LoVo (cell line): ENCODE measurements around the gene VAMP2.

Experiments used
- DNase-seq: peaks from one replicate; pipeline ENCODE4 v3.0.0-alpha.2; 2016; ENCODE audit warnings: low spot score

The VAMP2 gene

GRCh38 chr17:8142887-8143580 is 19.7 kb downstream of the VAMP2 start:
- no peak for DNase-seq

DNA sequence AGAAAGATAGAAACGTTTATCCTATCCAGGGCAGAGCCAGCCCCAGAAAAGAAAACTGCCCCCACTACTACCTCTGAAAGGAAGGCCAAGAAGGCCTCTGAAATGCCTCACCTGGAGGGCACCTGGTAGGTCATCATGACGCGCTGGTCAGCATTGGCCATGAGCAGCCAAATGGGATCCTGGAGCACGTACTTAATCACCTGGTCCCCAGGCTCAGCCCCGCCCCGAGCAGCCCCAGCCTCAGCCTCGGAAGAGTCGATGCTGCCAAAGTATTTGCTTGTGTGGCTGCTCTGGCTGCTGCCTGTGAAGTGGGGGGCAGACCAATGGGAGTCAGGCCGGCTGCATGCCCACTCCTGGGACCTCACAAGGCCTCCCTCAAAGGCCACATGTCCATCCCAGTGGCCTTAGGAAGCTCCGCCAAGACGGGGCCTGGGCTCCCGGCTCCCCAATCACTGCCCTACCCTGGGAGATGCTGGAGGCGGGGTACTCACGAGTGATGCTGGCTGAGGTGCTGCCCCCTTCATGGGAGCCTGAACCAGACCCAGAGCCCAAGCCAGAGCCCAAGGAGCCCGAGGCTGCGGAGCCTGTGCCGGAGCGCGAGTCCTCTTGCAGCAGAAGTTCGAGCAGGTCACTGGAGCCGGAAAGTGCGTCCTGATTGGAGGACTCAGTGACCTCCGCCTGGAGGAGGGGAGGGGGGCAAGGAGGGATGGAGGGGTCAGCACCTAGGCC is 20.4 kb downstream of the VAMP2 start:
- DNase-seq, result no peak

DNA sequence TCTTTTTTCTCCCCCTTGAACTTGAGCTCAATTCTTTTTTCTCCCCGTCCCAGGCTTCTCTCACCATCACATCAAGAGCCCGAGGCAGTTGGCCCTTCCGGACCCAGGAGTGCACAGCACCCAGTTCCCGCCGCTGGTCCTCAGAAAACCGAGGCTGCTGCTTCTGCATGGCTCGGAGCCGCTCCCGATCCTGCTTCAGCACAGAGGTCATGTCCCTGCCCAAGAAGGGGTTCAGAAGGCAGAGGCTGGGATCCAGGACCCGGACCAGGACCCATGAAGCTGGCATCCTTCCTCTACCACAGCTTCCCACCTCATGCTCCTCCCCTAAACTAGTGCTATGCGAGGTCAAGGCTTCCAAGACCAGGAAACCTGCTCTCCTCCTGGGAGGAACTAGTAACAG is 21.0 kb downstream of the VAMP2 start:
- DNase-seq, result no peak

DNA sequence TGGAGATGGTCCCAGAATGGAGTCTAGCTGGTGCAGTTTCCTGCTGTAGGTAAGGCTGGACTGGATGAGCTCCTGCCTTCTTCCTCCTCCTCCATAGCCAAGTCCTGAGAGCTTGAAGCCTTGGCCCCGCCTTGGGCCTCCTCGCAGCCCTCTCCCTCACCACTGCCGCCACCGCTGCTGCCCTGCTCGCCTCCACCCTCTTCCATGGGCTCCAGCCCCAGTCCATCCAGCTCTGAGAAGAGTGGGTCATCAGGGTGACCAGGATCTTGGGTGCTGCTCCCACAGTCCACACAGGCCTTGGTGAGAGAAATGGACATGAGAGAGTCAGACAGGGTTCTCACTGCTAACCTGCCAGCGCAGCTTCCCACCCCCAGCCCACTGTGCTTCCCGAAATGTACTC is 21.7 kb downstream of the VAMP2 start:
- no peak for DNase-seq

DNA sequence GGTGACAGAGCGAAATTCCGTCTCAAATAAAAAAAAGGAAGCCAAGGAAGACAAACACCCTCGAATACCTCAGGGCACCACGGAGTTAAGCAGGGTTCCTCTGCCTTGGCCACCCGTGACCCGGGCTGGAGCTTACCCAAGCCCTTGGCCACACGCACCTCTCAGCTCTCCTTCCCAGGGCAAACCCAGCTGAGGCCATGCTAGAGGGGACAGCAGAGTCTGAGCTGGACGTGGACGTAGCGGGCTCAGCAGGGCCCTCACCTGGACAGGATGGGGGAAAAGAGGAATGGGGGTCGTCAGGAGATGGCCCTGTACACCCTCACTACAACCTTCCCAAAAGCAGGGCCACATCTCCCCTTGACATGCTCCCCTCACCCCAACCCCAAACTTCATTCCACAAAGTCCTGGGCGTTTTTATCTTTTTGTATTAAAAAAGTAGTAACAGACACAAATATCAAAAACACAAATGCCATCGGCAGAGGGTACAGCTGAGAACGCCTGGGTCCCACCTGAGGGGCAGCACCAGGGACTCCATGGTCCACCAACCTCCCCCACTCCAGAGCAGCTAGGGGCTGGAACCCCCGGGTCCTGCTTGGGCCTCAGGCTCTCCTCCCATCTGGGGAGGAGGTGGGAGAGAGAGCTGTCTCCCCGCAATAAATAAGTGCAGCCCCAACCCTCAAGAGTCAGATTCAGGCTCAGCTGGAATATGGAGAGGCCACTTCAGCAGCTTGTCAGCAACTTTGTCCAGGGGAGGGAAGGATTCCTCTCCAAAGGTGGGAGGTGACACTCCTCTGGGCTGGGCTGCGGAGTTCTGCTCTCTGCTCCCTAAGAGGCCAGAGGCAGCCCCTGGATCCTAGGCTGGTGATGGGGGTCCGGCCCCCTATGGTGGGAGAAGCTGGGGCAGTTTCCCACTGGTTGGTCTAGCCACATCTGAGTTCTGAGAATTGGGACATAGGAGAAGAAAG is 22.4 kb downstream of the VAMP2 start:
- no peak for DNase-seq

- peak; percentile 93 for DNase-seq
Measured at GRCh38 chr17:8138672-8139371, 23.9 kb downstream of the VAMP2 start.

GRCh38 chr17:8138374-8138671 is 24.4 kb downstream of the VAMP2 start:
- DNase-seq, result no peak

- no peak for DNase-seq
Measured at GRCh38 chr17:8137645-8138373, 24.9 kb downstream of the VAMP2 start.

DNA sequence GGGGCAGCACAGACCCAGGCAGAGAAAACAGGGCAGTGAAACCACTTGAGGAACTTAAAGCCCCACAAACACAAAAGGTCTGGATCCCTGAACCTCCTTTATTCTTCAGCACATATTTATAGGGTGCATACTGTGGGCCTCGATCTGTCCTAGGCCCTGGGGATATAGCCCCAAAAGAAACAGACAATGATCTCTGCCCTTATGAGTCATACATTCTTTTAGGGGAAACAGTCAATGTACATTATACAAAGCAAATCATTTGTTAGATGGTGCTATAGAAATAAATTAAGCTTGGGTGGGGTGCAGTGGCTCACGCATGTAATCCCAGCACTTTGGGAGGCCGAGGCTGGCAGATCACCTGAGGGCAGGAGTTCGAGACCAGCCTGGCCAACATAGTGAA is 28.8 kb downstream of the VAMP2 start:
- DNase-seq, result no peak

DNA sequence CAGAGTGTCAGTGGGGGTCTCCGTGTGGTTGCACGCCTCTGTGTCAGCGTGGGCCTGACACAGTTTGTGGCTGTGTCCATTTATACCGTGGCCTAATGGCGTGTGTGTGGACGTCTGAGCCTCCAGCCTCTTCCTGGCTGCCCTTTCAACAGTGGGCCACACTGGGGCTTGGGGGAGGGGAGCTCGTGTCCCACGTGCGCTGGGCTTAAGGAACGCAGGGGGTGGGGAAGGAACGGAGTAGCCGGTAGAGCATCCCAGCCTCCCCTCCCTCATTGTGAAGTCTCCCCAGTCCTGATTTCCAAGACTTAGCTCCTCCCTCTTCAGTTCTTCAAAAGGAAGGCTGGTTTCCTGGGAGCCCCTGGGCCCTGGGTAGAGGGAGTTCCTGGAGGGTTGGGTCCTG is 29.3 kb downstream of the VAMP2 start:
- no peak for DNase-seq

- no peak for DNase-seq
Measured at GRCh38 chr17:8131844-8132441, 30.8 kb downstream of the VAMP2 start.

GRCh38 chr17:8128125-8128784 is 34.5 kb downstream of the VAMP2 start:
- no peak for DNase-seq

DNA sequence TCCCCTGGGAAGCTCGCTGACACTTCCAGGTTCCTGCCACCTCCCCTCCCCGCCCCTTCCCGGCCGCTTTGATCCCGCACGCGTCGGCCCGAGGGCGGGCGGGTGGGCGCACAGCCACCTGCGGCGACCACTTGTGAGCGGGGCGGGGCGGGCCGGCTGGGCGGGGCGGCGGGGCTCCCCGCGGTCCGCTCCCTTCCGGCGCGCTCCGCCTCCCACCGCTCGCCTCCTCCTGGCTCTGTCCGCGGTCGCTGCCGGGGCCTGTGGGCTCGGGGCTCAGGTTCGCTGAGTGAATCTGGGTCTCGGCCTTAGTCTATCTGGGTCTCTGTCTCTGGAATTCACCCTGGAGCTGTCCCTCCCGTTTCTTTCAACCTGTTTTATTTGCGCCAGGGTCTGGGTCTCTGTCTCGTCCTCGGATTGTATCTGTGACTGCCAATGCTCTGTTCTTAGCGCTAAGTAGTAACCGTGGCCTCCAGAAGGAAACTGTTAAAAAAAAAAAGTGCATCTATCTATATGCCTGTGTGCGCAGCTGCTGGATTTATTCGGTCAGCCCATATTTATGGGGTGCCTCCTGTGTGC is 36.2 kb downstream of the VAMP2 start:
- DNase-seq, result peak; percentile 75

DNA sequence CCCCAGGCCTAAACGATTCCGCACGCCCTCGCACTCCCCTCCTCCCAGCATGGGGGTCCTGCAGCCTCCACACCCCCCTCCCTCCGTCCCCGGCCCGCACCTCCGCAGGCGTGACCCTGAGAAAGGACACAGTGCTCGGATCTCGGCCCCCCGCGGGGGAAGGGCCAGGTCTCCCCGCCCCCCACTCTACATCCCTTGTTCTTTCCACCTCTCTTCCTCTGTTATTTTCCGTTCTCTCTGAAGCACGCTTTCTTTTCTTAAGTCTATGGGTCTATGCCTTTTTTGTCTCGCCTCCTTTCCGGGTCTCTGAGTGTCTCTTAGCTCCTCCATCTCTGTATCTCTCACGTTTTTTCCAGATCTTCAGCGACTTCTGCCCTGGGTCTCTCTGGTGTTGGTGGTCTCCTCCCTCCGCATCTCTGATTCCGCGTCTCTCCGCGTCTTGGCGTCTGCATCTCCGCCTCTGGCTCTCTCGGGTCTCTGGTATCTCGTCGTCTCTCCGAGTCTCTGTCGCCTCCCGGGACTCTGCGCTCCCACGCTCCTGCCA is 36.7 kb downstream of the VAMP2 start:
- no peak for DNase-seq

- peak; percentile 76 for DNase-seq
Measured at GRCh38 chr17:8125154-8125946, 37.4 kb downstream of the VAMP2 start.

DNA sequence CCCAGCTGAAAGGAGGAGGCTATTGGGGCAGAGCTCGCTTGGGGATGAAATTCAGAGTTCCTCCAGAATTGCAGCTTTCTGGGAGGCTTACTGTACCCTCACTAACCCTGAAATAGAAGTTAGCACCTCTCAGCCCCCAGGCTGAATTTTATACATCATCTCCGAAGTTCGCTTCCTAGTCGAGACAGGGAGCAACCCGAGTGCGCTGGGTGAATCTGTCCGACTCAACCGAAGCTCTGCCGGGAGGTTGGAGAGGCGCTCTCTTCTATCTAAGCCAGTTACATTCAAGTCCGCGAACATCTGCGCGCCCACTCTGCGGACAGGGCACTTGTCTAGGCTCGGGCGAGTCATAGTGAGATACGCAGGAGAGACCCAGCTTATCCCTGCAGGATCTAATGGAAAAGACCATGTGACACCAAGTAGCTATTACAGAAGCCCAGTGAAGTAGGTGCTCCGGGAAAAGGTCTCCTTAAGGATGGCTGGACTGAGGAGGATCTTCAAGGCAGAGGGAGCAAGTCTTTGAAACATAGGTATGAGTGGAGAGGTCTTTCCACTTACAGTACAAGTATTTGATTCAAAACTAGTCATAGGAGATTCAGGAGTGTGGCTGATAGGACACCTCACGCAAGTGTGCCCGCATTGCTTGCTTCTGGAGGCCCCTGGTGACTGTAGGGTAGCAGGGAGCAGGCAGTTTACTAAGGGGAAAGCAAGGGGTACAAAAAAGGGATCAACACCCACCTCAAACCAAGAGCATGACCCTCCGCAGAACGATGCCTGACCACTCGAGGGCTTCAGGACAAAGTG is 38.2 kb downstream of the VAMP2 start:
- DNase-seq, result no peak

DNA sequence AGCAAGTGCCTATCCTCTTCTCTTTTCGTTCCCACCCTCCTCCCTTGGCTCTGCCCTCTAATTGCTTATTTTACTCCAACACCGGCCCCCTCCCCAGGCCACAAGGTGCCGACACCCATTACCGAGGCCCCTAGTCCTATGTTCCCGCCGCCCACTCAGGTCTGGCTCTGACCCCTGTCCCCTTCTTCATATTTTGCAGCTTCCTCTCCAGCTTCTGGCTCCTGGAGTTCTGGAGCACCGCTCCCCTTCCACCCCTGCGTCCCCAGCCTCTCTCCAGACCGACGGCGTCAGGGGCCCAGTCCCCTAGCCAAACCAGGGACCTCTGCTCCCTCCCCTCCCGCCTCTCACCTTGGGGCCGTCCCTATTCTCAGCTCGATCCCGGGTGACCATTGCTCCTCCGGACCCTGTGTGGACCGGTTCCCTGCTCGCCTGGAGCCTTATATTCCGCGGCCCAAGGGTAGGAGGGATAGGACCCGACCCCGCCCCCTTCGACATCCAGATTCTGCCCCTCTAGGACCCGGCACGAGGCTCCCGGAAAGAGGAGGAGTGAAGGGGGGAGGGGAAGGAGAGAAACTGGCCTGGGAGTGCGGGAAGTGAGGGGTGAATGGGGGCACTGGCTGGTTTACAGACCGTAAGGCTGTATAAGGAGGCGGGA is 38.9 kb downstream of the VAMP2 start, which contains the start of gene HES7:
HES7 (minus strand) TSS at position 412 of the 655 bp plus-strand sequence; CDS start at position 390, 22 bp downstream.
- DNase-seq, result no peak
